Glutamatergic neuron (in vitro differentiated cells): ENCODE results near the gene ALPK3. TPM values are rescaled to one million over a fixed set of nuclear protein-coding genes. Genes with fewer than 3 reads are reported as not detected.

Source experiments
- DNase-seq: peaks from one replicate; pipeline ENCODE4 v3.0.0; 2022
- H3K27ac Mint-ChIP-seq: one replicate; pipeline ENCODE4 v1.8.0; 2020; ENCODE audit warnings: mild to moderate bottlenecking, mixed read lengths, inconsistent platforms; ENCODE audit not compliant: unreplicated experiment
- H3K27me3 Mint-ChIP-seq: one replicate; pipeline ENCODE4 v1.8.0; 2020; ENCODE audit warnings: mild to moderate bottlenecking, moderate library complexity, mixed read lengths, inconsistent platforms; ENCODE audit not compliant: unreplicated experiment
- H3K36me3 Mint-ChIP-seq: one replicate; pipeline ENCODE4 v1.8.0; 2020; ENCODE audit warnings: mild to moderate bottlenecking, mixed read lengths, inconsistent platforms; ENCODE audit not compliant: unreplicated experiment
- H3K4me1 Mint-ChIP-seq: one replicate; pipeline ENCODE4 v1.8.0; 2020; ENCODE audit warnings: mild to moderate bottlenecking, low read depth, mixed read lengths, inconsistent platforms; ENCODE audit not compliant: unreplicated experiment
- H3K4me3 Mint-ChIP-seq: one replicate; pipeline ENCODE4 v1.8.0; 2020; ENCODE audit warnings: mild to moderate bottlenecking, mixed read lengths, inconsistent platforms; ENCODE audit not compliant: unreplicated experiment
- H3K9me3 Mint-ChIP-seq: one replicate; pipeline ENCODE4 v1.8.0; 2020; ENCODE audit warnings: mild to moderate bottlenecking, moderate library complexity, mixed read lengths, inconsistent platforms; ENCODE audit not compliant: unreplicated experiment
- total RNA-seq: library from RNA; stranded (reverse); fragmentation: NEBNext Ultra II Directional; extraction: Animal tissue kit (Norgen Biotek cat#: 25700); gene quantifications from one replicate; pipeline ENCODE4 v1.2.1, GENCODE V29; 2021; ENCODE audit not compliant: unreplicated experiment
- TF ChIP-seq, protein P1 (sequence below): fragments of 200-600 bp; sonication (generic); IDR thresholded peaks from one replicate; pipeline ENCODE4 v1.5.0; 2021; ENCODE audit not compliant: partially characterized antibody, unreplicated experiment

Gene ALPK3
- total RNA-seq, 1 donor from 2014 or later, result 6.8 TPM

DNA sequence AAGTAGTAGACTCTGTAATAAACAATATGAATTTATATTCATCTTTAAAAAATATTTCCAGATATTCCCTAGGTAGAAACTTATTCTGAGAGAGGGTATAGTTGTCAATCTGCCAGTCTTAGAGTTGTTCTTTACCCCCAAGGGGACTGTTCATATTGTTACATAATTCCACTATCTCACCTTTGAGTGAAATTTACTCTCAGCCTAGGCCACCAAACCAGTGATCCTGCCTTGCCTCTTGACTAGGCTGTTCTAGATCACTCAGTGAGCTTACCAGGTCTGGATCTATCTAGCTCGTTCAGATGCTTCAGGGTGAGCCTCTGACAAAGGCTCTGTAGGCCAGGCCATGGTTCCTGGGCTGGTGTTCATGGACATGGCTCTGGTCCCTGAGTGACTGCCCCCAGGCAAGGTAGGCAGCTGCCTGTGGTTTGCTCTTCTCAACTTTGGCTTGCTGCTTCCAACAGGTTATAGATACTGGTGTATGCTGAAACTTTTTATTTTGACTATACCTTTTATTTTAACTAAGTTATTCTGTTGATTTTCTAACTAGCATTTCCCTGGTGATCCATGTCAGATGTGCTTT, 41.2 kb upstream of the ALPK3 start:
- H3K27ac Mint-ChIP-seq, result no peak overlapping the region
- TF ChIP-seq, protein P1, sequence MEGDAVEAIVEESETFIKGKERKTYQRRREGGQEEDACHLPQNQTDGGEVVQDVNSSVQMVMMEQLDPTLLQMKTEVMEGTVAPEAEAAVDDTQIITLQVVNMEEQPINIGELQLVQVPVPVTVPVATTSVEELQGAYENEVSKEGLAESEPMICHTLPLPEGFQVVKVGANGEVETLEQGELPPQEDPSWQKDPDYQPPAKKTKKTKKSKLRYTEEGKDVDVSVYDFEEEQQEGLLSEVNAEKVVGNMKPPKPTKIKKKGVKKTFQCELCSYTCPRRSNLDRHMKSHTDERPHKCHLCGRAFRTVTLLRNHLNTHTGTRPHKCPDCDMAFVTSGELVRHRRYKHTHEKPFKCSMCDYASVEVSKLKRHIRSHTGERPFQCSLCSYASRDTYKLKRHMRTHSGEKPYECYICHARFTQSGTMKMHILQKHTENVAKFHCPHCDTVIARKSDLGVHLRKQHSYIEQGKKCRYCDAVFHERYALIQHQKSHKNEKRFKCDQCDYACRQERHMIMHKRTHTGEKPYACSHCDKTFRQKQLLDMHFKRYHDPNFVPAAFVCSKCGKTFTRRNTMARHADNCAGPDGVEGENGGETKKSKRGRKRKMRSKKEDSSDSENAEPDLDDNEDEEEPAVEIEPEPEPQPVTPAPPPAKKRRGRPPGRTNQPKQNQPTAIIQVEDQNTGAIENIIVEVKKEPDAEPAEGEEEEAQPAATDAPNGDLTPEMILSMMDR, result no peak
- peaks cover 1% of the 10 kb centered on the region for H3K4me1 Mint-ChIP-seq
- peaks cover 6% of the 10 kb centered on the region for H3K9me3 Mint-ChIP-seq
- no peak overlapping the region for H3K4me3 Mint-ChIP-seq
- DNase-seq, result no peak
- H3K36me3 Mint-ChIP-seq, result no peaks in the 10 kb centered on the region
- no peaks in the 10 kb centered on the region for H3K27me3 Mint-ChIP-seq

DNA sequence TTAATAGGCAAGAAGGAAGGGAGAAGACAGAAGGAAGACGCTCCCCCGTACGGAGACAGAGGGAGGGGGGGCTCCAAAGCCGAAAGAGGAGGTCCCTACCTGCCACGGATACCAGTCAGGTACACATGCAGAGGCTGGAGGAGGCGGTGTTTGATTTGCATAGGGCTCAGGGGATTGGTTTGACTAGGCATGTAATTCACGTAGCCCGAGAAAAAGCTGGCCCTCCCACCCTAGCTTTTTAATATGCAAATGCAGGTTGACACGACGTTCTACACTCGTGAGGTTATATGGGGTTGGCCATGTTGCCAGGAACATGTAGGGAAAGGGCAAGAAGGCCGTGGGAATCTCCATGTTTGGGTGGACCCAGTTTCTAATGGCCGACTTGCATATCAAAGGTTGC, 39.0 kb upstream of the ALPK3 start:
- no peak for DNase-seq
- Mint-ChIP-seq H3K4me1 (peaks cover 1% of the 10 kb centered on the region), H3K27ac (no peak overlapping the region), H3K27me3 (peaks cover 2% of the 10 kb centered on the region), H3K36me3 (no peaks in the 10 kb centered on the region), H3K9me3 (peaks cover 2% of the 10 kb centered on the region), H3K4me3 (no peak overlapping the region)
- TF ChIP-seq, protein P1, result no peak

DNA sequence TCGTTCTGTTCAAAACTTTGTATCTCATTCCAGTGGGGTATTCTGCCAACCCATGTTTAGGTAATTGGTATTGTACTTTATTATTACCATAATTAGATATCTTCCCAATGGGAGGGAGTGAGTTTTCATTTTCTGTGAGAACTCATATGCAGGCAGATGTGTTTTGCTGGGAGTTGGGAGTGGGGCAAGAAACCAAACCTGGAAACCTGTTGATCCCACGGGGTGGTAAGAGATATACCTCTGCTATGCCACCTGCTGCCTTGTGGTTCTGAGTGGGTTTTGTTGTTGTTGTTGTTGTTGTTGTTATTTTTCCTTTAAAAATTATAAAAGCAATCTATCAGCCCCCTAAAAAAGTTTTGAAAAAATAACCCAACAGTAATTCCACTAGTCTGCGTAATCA, 36.7 kb upstream of the ALPK3 start:
- H3K4me3 Mint-ChIP-seq, result no peak overlapping the region
- H3K36me3 Mint-ChIP-seq, result peaks cover 5% of the 10 kb centered on the region
- peaks cover 2% of the 10 kb centered on the region for H3K9me3 Mint-ChIP-seq
- H3K27ac Mint-ChIP-seq, result no peak overlapping the region
- H3K4me1 Mint-ChIP-seq, result peaks cover 8% of the 10 kb centered on the region
- H3K27me3 Mint-ChIP-seq, result peaks cover 2% of the 10 kb centered on the region
- TF ChIP-seq, protein P1, result no peak
- no peak for DNase-seq

DNA sequence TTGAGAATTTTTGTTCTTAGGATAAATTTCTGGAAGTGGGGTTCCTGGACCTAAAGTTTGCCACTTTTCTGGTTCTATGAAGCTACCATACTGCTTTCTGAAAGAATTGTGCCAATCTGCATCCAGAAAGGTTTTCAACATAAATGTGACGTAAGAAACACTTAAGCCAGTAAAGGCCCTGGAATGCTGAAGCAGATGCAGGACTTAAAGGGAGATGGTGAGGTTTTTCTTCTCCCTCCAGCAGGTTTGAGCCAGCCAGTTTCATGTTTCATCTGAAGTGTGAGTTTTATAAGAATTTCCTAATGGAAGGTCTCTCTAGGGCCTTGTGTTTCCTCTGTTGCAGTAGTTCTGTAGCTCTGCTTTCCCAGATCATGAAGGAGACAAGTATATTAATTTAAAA, 35.7 kb upstream of the ALPK3 start:
- Mint-ChIP-seq H3K4me3 (no peak overlapping the region), H3K27me3 (peaks cover 4% of the 10 kb centered on the region), H3K36me3 (peaks cover 10% of the 10 kb centered on the region), H3K9me3 (peaks cover 4% of the 10 kb centered on the region), H3K27ac (no peak overlapping the region), H3K4me1 (peaks cover 13% of the 10 kb centered on the region)
- DNase-seq, result no peak
- TF ChIP-seq, protein P1, result no peak

DNA sequence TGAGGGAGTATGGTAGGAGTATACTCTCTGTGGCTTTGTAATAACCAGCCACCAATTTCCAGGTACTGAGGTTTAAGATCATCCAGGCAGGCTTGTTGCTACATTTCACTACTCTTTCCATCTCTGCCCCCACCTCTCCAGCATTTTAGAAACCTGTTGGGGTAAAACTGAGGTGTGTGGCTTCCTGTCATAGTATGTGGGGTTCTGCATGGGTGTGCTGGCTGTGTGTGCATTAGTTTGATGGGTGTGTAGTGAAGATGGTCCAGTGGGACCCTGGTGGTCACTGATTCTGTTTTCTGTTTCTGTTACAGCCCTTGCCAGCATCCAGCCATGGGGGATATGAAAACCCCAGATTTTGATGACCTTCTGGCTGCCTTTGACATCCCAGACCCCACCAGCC, 34.8 kb upstream of the ALPK3 start:
- Mint-ChIP-seq H3K27ac (no peak overlapping the region), H3K9me3 (peaks cover 4% of the 10 kb centered on the region), H3K4me3 (no peak overlapping the region), H3K4me1 (peaks cover 13% of the 10 kb centered on the region), H3K36me3 (peaks cover 10% of the 10 kb centered on the region), H3K27me3 (peaks cover 4% of the 10 kb centered on the region)
- TF ChIP-seq, protein P1, result no peak
- DNase-seq, result no peak
